Stomach (tissue), 9 donors: ENCODE results near the gene NTN1. TPM values are rescaled to one million over a fixed set of nuclear protein-coding genes. Genes with fewer than 3 reads are reported as not detected.
A peak's percentile ranks its signal among the peaks of the same experiment; 100 is the strongest.

ENCODE experiments used
- DNase-seq, 2 donors: peaks; one replicate each; pipeline versions ENCODE4 v3.0.0 to v3.0.0-alpha.2; 2013 to 2019
- H3K27ac ChIP-seq, 5 donors: fragments of 200-600 bp in 4 of 5; sonication (generic) in 4 of 5; one replicate each; pipeline ENCODE4 v1.5.1; 2013 to 2019; ENCODE audit warnings: mild to moderate bottlenecking in 1 of 5, moderate library complexity in 1 of 5
- H3K27me3 ChIP-seq, 3 donors: fragments of 200-600 bp; sonication (generic); one replicate each; pipeline ENCODE4 v1.5.1; 2017 to 2019; ENCODE audit warnings: mixed run types in 1 of 3
- H3K36me3 ChIP-seq, 4 donors: fragments of 200-600 bp; sonication (generic); 1 replicate in 3 of 4; 2 replicates in 1 of 4; pipeline ENCODE4 v1.5.1; 2016 to 2019
- H3K4me1 ChIP-seq, 4 donors: fragments of 200-600 bp; sonication (generic); one replicate each; pipeline ENCODE4 v1.5.1; 2016 to 2019
- H3K4me3 ChIP-seq, 4 donors: fragments of 200-600 bp; sonication (generic) in 3 of 4; one replicate each; pipeline ENCODE4 v1.5.1; 2016 to 2019; ENCODE audit warnings: mild to moderate bottlenecking in 1 of 4
- H3K9me3 ChIP-seq, 4 donors: fragments of 200-600 bp; sonication (generic); one replicate each; pipeline ENCODE4 v1.5.1; 2016 to 2019
- CTCF ChIP-seq, 7 experiments: fragments of 450-650 bp in 4 of 7; fragments of 200-600 bp in 3 of 7; sonication (generic) in 3 of 7; IDR thresholded peaks; one replicate each; pipeline ENCODE4 v1.5.1; 2016 to 2019; ENCODE audit warnings: antibody characterized with exemption in 7 of 7, control low read depth in 2 of 7, mild to moderate bottlenecking in 1 of 7
- EP300 ChIP-seq: sonication (generic); formaldehyde crosslinking; IDR thresholded peaks from one replicate; pipeline ENCODE4 v1.6.1; 2017; ENCODE audit warnings: antibody characterized with exemption
- POLR2A ChIP-seq, 4 donors: fragments of 450-650 bp; IDR thresholded peaks; one replicate each; pipeline ENCODE4 v1.6.1; 2016; ENCODE audit warnings: antibody characterized with exemption in 4 of 4, control low read depth in 2 of 4, mild to moderate bottlenecking in 1 of 4, moderate library complexity in 1 of 4
- POLR2AphosphoS5 ChIP-seq, 3 donors: sonication (generic); formaldehyde crosslinking; IDR thresholded peaks; one replicate each; pipeline ENCODE4 v1.6.1; 2016; ENCODE audit warnings: antibody characterized with exemption in 3 of 3
- WGBS, 5 donors: extraction: QIAGEN DNeasy Blood & Tissue Kit in 3 of 5; methylation state at CpG; one replicate each; pipeline versions ENCODE4 v1.1.5 to v1.1.7; 2013 to 2018; 5-methylcytosine and 5-hydroxymethylcytosine counted together
- intact Hi-C: fragments of 100-400 bp; cut with DNase I; formaldehyde crosslinking; loops from one replicate; pipeline ENCODE4 v1.15.1; 2023; ENCODE audit warnings: low total_unique reads
- polyA plus RNA-seq, 3 donors: library from polyadenylated mRNA; stranded (reverse); fragments of 200-250 nt; gene quantifications; one replicate each; pipeline ENCODE4 v1.2.3, GENCODE V29; 2013
- total RNA-seq, 5 donors: library from RNA; depleted of rRNA; stranded (reverse); fragments of >200 nt; gene quantifications; one replicate each; pipeline versions ENCODE4 v1.1.0 to v1.2.3, GENCODE V29; 2014 to 2016
- donor health status: healthy with polysubstance abuse.
- donor health status: Bipolar disorder and iron deficiency.
- donor health status: healthy.

The NTN1 gene
- total and polyA plus RNA-seq, 8 donors: 2.9 to 56.2 (median 9.0) TPM

GRCh38 chr17:9241774-9242496, 220.6 kb downstream of the NTN1 start:
- TF ChIP-seq EP300 (no peak), POLR2AphosphoS5 (IDR thresholded peaks at IDR 0.05) (no peak)
- peak overlapping the region; percentile 68 to 98 (median 92) for H3K27ac ChIP-seq
- H3K36me3 ChIP-seq: no peaks in the 10 kb centered on the region
- intact Hi-C loops: no loop called here
- no peak for DNase-seq
- WGBS, 5 donors: 75 to 84% (median 78%) methylated on average over 12 to 16 of the region's 16 CpGs
- H3K4me1 ChIP-seq: peaks cover 31 to 82% (median 58%) of the 10 kb centered on the region in 4 donors
- no peaks in the 10 kb centered on the region for H3K27me3 ChIP-seq
- H3K4me3 ChIP-seq: no peak overlapping the region
- no peaks in the 10 kb centered on the region for H3K9me3 ChIP-seq

GRCh38 chr17:9242497-9242881, 221.2 kb downstream of the NTN1 start:
- intact Hi-C loops: no loop called here
- Histone ChIP-seq H3K4me1 (peaks cover 31 to 82% (median 58%) of the 10 kb centered on the region in 4 donors), H3K9me3 (no peaks in the 10 kb centered on the region), H3K27me3 (no peaks in the 10 kb centered on the region), H3K4me3 (no peak overlapping the region), H3K27ac (peak overlapping the region; percentile 41 to 98 (median 92)), H3K36me3 (no peaks in the 10 kb centered on the region)
- 71 to 86% (median 79%) methylated on average over 10 to 16 of the region's 16 CpGs for WGBS, 5 donors
- peak in 1 of 2 donors; percentile 44 for DNase-seq
- no peak for TF ChIP-seq CTCF (IDR thresholded peaks at IDR 0.05)
- no peak for TF ChIP-seq POLR2A (IDR thresholded peaks at IDR 0.05)
- TF ChIP-seq POLR2AphosphoS5 (IDR thresholded peaks at IDR 0.05): no peak
- no peak for TF ChIP-seq EP300

- Histone ChIP-seq H3K36me3 (no peaks in the 10 kb centered on the region), H3K27ac (peak overlapping the region in 4 of 5 donors; percentile 91 to 98 (median 94)), H3K9me3 (no peaks in the 10 kb centered on the region), H3K27me3 (no peaks in the 10 kb centered on the region), H3K4me1 (peaks cover 31 to 82% (median 56%) of the 10 kb centered on the region in 4 donors), H3K4me3 (no peak overlapping the region)
- 76 to 86% (median 84%) methylated on average over 8 of the region's 8 CpGs for WGBS, 5 donors
- DNase-seq: no peak
- no peak for TF ChIP-seq POLR2AphosphoS5 (IDR thresholded peaks at IDR 0.05)
- TF ChIP-seq EP300: no peak
- no peak for TF ChIP-seq POLR2A (IDR thresholded peaks at IDR 0.05)
- intact Hi-C loops: no loop called here
Measured at GRCh38 chr17:9242983-9243382, 221.7 kb downstream of the NTN1 start.

GRCh38 chr17:9244066-9245052, 223.0 kb downstream of the NTN1 start:
- H3K4me3 ChIP-seq: no peak overlapping the region

GRCh38 chr17:9247401-9247938, 226.2 kb downstream of the NTN1 start:
- no peaks in the 10 kb centered on the region for H3K27me3 ChIP-seq
- peak overlapping the region in 4 of 5 donors; percentile 80 to 98 (median 94) for H3K27ac ChIP-seq
- H3K4me1 ChIP-seq: peaks cover 0 to 42% (median 20%) of the 10 kb centered on the region in 4 donors
- no peaks in the 10 kb centered on the region for H3K9me3 ChIP-seq
- no peak overlapping the region for H3K4me3 ChIP-seq
- no peak for DNase-seq
- TF ChIP-seq POLR2A (IDR thresholded peaks at IDR 0.05): no peak
- no peak for TF ChIP-seq CTCF (IDR thresholded peaks at IDR 0.05)
- intact Hi-C loops: no loop called here
- peaks cover 0 to 20% (median 12%) of the 10 kb centered on the region in 4 donors for H3K36me3 ChIP-seq
- 88 to 95% (median 91%) methylated on average over 21 of the region's 21 CpGs for WGBS, 5 donors

More at GRCh38 chr17:9244066-9245052, 223.0 kb downstream of the NTN1 start:
- Histone ChIP-seq H3K9me3 (no peaks in the 10 kb centered on the region), H3K36me3 (peaks cover 0 to 12% (median 5%) of the 10 kb centered on the region in 4 donors), H3K27me3 (no peaks in the 10 kb centered on the region), H3K4me1 (peaks cover 23 to 70% (median 45%) of the 10 kb centered on the region in 4 donors), H3K27ac (peak overlapping the region; percentile 55 to 98 (median 92))
- intact Hi-C loops: no loop called here
- TF ChIP-seq EP300: peak; percentile 50
- peak; percentile 19 to 66 (median 63) for TF ChIP-seq POLR2AphosphoS5 (IDR thresholded peaks at IDR 0.05)
- TF ChIP-seq POLR2A (IDR thresholded peaks at IDR 0.05): no peak
- DNase-seq: peak; percentile 36 to 78
- WGBS, 5 donors: 62 to 81% (median 74%) methylated on average over 19 to 21 of the region's 21 CpGs
